ENCODE measurements around the gene BDKRB2. TPM values are rescaled to one million over a fixed set of nuclear protein-coding genes. Genes with fewer than 3 reads are reported as not detected.

BDKRB2 gene
- total RNA-seq, 1 experiment from 2014 or later = 0.28 TPM

- no peak for DNase-seq
- ChIA-PET POLR2A (ENCODE audit: unreplicated experiment) (no interaction called here), CTCF (no interaction called here)
- 0 out of 2 replicates have a peak, but pooled peaks cover 5% of the 10 kb centered on the region for H3K27me3 ChIP-seq (ENCODE audit: insufficient read depth, low read depth)
- no peaks in the 10 kb centered on the region for H3K9me2 ChIP-seq (ENCODE audit: insufficient read depth)
- H4K20me1 ChIP-seq (ENCODE audit: insufficient read depth) = no peaks in the 10 kb centered on the region
- no peak overlapping the region for H2AFZ ChIP-seq
- H3K36me3 ChIP-seq (ENCODE audit: low read depth) = no peaks in the 10 kb centered on the region
- H3K4me3 ChIP-seq = no peak overlapping the region
- H3K79me2 ChIP-seq (ENCODE audit: low read depth) = no peaks in the 10 kb centered on the region
- H3K4me1 ChIP-seq (replicated peaks; ENCODE audit: insufficient read depth) = peaks cover 6% of the 10 kb centered on the region
- no peak overlapping the region for H3K27ac ChIP-seq
- no TSS peak for BruUV-seq (replicated peaks)
- TF ChIP-seq EZH2 (IDR thresholded peaks at IDR 0.05; ENCODE audit: low read depth) = no peak
- TF ChIP-seq CTCF (conservative IDR thresholded peaks at IDR 0.05) = no peak
- intact Hi-C loops (cut with micrococcal nuclease; ENCODE audit: unreplicated experiment) = no loop called here
- no peak overlapping the region for H3K4me2 ChIP-seq
- no peaks in the 10 kb centered on the region for H3K9me3 ChIP-seq (ENCODE audit: insufficient read depth, low read depth)
- no peaks in the 10 kb centered on the region for H3F3A ChIP-seq (ENCODE audit: insufficient read depth, low read depth)
These were observed 30.8 kb upstream of the BDKRB2 start for GRCh38 chr14:96173636-96174475.

GRCh38 chr14:96176275-96176674, 28.4 kb upstream of the BDKRB2 start:
- no peaks in the 10 kb centered on the region for H4K20me1 ChIP-seq (ENCODE audit: insufficient read depth)
- no peaks in the 10 kb centered on the region for H3F3A ChIP-seq (ENCODE audit: insufficient read depth, low read depth)
- no peaks in the 10 kb centered on the region for H3K79me2 ChIP-seq (ENCODE audit: low read depth)
- ChIA-PET POLR2A (ENCODE audit: unreplicated experiment) (no interaction called here), CTCF (no interaction called here)
- no TSS peak for BruUV-seq (replicated peaks)
- DNase-seq = no peak
- H3K4me3 ChIP-seq = no peak overlapping the region
- 0 out of 2 replicates have a peak, but pooled peaks cover 5% of the 10 kb centered on the region for H3K27me3 ChIP-seq (ENCODE audit: insufficient read depth, low read depth)
- intact Hi-C loops (cut with micrococcal nuclease; ENCODE audit: unreplicated experiment) = no loop called here
- H3K9me3 ChIP-seq (ENCODE audit: insufficient read depth, low read depth) = no peaks in the 10 kb centered on the region
- H3K4me2 ChIP-seq = no peak overlapping the region
- H3K27ac ChIP-seq = no peak overlapping the region
- no peaks in the 10 kb centered on the region for H3K4me1 ChIP-seq (replicated peaks; ENCODE audit: insufficient read depth)
- no peak for TF ChIP-seq CTCF (conservative IDR thresholded peaks at IDR 0.05)
- TF ChIP-seq EZH2 (IDR thresholded peaks at IDR 0.05; ENCODE audit: low read depth) = no peak
- H2AFZ ChIP-seq = no peak overlapping the region
- no peaks in the 10 kb centered on the region for H3K9me2 ChIP-seq (ENCODE audit: insufficient read depth)
- no peaks in the 10 kb centered on the region for H3K36me3 ChIP-seq (ENCODE audit: low read depth)

- BruUV-seq (replicated peaks) = no TSS peak
- no peak for DNase-seq
- ChIA-PET CTCF (no interaction called here), POLR2A (ENCODE audit: unreplicated experiment) (no interaction called here)
- no peak overlapping the region for H3K4me2 ChIP-seq
- intact Hi-C loops (cut with micrococcal nuclease; ENCODE audit: unreplicated experiment) = no loop called here
- H3K4me3 ChIP-seq = no peak overlapping the region
- H3K27ac ChIP-seq = no peak overlapping the region
- TF ChIP-seq EZH2 (IDR thresholded peaks at IDR 0.05; ENCODE audit: low read depth) (no peak), CTCF (conservative IDR thresholded peaks at IDR 0.05) (no peak)
- no peaks in the 10 kb centered on the region for H3F3A ChIP-seq (ENCODE audit: insufficient read depth, low read depth)
- no peak overlapping the region for H2AFZ ChIP-seq
- 0 out of 2 replicates have a peak, but pooled peaks cover 5% of the 10 kb centered on the region for H3K27me3 ChIP-seq (ENCODE audit: insufficient read depth, low read depth)
- no peaks in the 10 kb centered on the region for H3K4me1 ChIP-seq (replicated peaks; ENCODE audit: insufficient read depth)
- H3K36me3 ChIP-seq (ENCODE audit: low read depth) = no peaks in the 10 kb centered on the region
- H3K9me3 ChIP-seq (ENCODE audit: insufficient read depth, low read depth) = no peaks in the 10 kb centered on the region
- no peaks in the 10 kb centered on the region for H3K79me2 ChIP-seq (ENCODE audit: low read depth)
- no peaks in the 10 kb centered on the region for H3K9me2 ChIP-seq (ENCODE audit: insufficient read depth)
- H4K20me1 ChIP-seq (ENCODE audit: insufficient read depth) = no peaks in the 10 kb centered on the region
These were observed 27.8 kb upstream of the BDKRB2 start for GRCh38 chr14:96176811-96177211.

Measured in PC-9 (cell line).